Lower leg skin (tissue), 4 donors: Measurements from ENCODE around the gene RHOB. TPM values are rescaled to one million over a fixed set of nuclear protein-coding genes. Genes with fewer than 3 reads are reported as not detected.

ENCODE experiments used
- DNase-seq, 2 donors: peaks; one replicate each; pipeline ENCODE4 v3.0.0-alpha.2; 2019; ENCODE audit warnings: low spot score in 2 of 2
- H3K4me3 ChIP-seq: fragments of 200-600 bp; sonication (generic); 2 replicates; pipeline ENCODE4 v1.5.1; 2017; ENCODE audit warnings: mild to moderate bottlenecking, low read depth; ENCODE audit not compliant: poor library complexity, severe bottlenecking
- POLR2A ChIP-seq, 2 donors: fragments of 450-650 bp; IDR thresholded peaks; one replicate each; pipeline ENCODE4 v1.6.1; 2016 to 2017; ENCODE audit warnings: antibody characterized with exemption in 2 of 2, mild to moderate bottlenecking in 1 of 2, moderate library complexity in 1 of 2
- WGBS, 2 donors: methylation state at CpG; one replicate each; pipeline ENCODE4 v1.1.5; 2018; 5-methylcytosine and 5-hydroxymethylcytosine counted together
- intact Hi-C: fragments of 100-400 bp; cut with DNase I; formaldehyde crosslinking; loops from one replicate; pipeline ENCODE4 v1.15.0; 2023; ENCODE audit warnings: low total_unique reads
- total RNA-seq, 4 donors: library from RNA; depleted of rRNA; stranded (reverse); fragments of >200 nt; gene quantifications; one replicate each; pipeline ENCODE4 v1.1.0, GENCODE V29; 2016
- TF ChIP-seq, protein P1 (sequence below), 3 donors: fragments of 450-650 bp; IDR thresholded peaks; one replicate each; pipeline ENCODE4 v1.5.1; 2016; ENCODE audit warnings: antibody characterized with exemption in 3 of 3, mild to moderate bottlenecking in 3 of 3, moderate library complexity in 2 of 3

The RHOB gene
- total RNA-seq, 4 donors from 2014 or later: 569 to 894 (median 709) TPM

DNA sequence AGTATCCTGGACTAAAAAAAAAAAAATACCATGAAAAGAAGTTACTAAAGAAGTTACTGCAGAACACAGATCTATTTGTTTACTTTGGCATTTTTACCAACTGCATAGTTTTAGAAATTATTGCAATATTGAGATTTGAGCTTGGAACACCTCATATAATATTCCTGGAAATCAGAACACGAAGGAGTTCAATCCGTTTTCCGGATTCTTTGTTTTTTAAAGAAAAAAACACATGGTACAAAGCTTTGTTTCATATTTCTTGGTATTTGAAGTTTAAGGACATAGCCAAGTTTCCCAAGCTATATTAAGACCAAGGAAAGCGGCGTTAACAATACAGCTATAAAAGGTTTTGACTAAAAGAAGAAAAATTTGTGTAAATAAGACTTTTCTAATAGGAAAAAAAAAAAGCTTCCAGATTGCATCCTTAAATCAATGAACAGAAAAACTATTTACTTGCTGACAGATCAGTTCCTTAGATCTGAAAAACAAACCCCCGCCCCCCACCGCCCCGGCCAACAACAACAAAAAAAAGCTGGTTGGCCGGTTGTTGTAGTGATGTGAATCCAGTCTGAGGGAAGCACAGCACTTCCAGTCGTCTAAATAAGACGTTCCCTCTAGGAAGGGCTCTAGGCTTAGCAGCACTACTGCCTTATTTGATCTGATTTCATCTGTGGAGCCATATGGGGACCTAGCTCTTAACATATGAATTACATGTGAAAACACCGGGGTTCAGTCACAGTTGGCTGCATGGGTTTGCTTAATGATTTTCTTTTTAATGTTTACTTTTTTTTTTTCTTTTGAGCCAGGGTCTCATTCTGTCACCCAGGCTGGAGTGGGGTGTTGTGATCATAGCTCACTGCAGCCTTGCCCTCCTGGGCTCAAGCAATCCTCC, 2.5 kb upstream of the RHOB start:
- TF ChIP-seq POLR2A (IDR thresholded peaks at IDR 0.05): no peak
- peak in 1 of 2 donors; percentile 61 for DNase-seq
- intact Hi-C loops: loop anchor here (10.0 kb wide), 1 partner anchor 200 kb away; no protein-coding TSS in a partner anchor
- WGBS, 2 donors: 16 to 25% methylated on average over 12 of the region's 12 CpGs
- H3K4me3 ChIP-seq: no peak overlapping the region

DNA sequence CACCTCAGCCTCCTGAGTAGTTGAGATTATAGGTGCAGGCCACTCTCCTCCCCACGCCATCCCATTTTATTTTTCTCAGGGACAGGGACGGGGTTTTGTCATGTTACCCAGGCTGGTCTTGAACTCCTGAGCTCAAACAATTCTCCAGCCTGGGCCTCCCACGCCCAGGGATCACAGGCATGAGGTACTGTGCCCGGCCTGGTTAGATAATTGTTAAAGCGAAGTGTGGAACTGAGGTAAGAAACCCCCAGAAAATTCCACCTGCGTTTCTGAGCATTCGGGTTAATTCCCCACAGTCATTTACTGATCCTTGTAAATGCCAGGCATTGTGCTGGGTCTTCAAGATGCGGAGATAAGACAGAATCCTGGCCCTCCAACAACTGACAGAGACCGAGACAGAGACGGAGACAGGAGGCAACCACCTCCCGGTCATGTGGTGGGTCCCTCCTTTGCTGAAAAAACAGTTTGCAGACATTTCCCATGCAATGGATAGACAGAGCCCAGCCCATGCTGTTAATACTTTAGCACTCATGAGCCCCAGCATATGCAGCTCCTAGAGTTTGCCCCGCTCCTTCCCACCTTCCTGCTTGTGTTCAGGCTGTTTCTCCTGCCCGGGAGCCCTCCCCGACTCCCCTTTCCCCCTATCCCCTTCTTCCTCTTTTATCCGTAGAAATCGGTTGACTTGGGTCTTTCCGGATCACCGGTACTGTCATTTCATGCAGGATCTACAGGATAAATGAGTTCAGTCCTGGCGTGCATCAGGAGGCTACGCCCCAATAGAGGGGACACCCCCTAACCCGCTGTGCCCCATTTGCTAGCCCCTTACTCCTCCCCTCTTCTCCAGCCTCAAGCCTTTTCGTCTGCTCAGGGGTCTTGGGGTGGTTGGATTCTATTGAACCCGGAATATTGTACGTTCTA, 1.6 kb upstream of the RHOB start:
- TF ChIP-seq, protein P1, sequence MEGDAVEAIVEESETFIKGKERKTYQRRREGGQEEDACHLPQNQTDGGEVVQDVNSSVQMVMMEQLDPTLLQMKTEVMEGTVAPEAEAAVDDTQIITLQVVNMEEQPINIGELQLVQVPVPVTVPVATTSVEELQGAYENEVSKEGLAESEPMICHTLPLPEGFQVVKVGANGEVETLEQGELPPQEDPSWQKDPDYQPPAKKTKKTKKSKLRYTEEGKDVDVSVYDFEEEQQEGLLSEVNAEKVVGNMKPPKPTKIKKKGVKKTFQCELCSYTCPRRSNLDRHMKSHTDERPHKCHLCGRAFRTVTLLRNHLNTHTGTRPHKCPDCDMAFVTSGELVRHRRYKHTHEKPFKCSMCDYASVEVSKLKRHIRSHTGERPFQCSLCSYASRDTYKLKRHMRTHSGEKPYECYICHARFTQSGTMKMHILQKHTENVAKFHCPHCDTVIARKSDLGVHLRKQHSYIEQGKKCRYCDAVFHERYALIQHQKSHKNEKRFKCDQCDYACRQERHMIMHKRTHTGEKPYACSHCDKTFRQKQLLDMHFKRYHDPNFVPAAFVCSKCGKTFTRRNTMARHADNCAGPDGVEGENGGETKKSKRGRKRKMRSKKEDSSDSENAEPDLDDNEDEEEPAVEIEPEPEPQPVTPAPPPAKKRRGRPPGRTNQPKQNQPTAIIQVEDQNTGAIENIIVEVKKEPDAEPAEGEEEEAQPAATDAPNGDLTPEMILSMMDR (IDR thresholded peaks at IDR 0.05): no peak
- no peak for TF ChIP-seq POLR2A (IDR thresholded peaks at IDR 0.05)
- H3K4me3 ChIP-seq: no peak overlapping the region
- intact Hi-C loops: loop anchor here (10.0 kb wide), 1 partner anchor 200 kb away; no protein-coding TSS in a partner anchor
- WGBS, 2 donors: 71 to 72% methylated on average over 24 of the region's 24 CpGs
- peak in 1 of 2 donors; percentile 86 for DNase-seq

DNA sequence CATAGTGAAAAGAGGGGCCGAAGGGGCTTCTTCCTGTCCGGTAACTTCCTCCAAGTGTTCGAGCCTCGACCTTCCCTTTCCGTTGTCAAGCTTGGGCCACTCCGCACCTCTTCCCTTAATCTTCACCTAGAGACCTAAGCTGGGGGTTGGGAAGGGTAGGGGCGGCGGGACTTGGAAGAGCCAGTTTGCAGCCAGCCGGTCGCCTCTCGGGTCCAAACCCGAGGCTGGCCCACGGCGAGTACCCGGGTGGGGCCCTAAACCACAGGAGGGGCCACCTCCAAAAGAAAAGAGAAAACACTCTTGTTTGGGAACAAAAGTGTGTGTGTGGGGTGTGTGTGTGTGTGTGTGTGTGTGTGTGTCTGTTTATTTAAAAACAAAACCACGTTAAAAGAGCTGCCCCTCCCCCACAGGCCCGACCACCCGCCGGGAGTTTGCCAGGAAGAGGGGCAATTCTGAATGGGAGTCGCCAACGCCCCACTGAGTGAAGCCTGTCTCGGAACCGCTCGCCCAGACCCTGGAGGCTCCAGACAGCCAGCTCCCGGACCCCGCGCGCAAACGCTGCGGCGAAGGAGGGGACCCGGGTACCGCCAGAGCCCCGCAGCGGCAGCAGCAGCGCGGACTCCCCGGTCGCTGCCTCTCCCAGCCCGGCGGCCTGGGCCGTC, 488 bp upstream of the RHOB start:
- intact Hi-C loops: loop anchor here (10.0 kb wide), 1 partner anchor 198 kb away; no protein-coding TSS in a partner anchor
- WGBS, 2 donors: 9 to 10% methylated on average over 24 to 35 of the region's 42 CpGs
- H3K4me3 ChIP-seq: peak overlapping the region; percentile 47
- TF ChIP-seq, protein P1 (IDR thresholded peaks at IDR 0.05): no peak
- no peak for TF ChIP-seq POLR2A (IDR thresholded peaks at IDR 0.05)
- DNase-seq: peak in 1 of 2 donors; percentile 86

DNA sequence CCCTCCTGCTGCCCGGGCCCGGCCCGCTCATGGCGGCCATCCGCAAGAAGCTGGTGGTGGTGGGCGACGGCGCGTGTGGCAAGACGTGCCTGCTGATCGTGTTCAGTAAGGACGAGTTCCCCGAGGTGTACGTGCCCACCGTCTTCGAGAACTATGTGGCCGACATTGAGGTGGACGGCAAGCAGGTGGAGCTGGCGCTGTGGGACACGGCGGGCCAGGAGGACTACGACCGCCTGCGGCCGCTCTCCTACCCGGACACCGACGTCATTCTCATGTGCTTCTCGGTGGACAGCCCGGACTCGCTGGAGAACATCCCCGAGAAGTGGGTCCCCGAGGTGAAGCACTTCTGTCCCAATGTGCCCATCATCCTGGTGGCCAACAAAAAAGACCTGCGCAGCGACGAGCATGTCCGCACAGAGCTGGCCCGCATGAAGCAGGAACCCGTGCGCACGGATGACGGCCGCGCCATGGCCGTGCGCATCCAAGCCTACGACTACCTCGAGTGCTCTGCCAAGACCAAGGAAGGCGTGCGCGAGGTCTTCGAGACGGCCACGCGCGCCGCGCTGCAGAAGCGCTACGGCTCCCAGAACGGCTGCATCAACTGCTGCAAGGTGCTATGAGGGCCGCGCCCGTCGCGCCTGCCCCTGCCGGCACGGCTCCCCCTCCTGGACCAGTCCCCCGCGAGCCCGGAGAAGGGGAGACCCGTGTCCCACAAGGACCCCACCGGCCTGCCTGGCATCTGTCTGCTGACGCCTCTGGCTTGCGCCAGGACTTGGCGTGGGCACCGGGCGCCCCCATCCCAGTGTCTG, 767 bp downstream of the RHOB start:
- DNase-seq: peak; percentile 48 to 89
- TF ChIP-seq POLR2A (IDR thresholded peaks at IDR 0.05): no peak
- TF ChIP-seq, protein P1 (IDR thresholded peaks at IDR 0.05): no peak
- WGBS, 2 donors: 0 to 6% methylated on average over 26 to 43 of the region's 78 CpGs
- intact Hi-C loops: loop anchor here (10.0 kb wide), 1 partner anchor 197 kb away; no protein-coding TSS in a partner anchor
- H3K4me3 ChIP-seq: peak overlapping the region; percentile 56

DNA sequence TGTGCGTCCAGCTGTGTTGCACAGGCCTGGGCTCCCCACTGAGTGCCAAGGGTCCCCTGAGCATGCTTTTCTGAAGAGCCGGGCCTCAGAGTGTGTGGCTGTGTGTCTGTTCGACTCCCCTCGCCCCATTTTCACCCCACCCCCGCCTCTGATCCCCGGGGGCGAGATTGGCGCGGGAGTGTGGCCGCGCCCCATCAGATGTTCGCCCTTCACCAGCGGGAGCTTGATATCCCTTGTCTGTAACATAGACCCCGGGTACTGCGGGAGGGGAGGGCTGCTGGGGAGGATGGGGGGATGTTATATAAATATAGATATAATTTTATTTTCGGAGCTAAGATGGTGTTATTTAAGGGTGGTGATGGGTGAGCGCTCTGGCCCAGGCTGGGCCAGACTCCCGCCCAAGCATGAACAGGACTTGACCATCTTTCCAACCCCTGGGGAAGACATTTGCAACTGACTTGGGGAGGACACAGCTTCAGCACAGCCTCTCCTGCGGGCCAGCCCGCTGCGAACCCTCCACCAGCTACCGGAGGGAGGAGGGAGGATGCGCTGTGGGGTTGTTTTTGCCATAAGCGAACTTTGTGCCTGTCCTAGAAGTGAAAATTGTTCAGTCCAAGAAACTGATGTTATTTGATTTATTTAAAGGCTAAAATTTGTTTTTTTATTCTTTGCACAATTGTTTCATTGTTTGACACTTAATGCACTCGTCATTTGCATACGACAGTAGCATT, 1.5 kb downstream of the RHOB start:
- 18 to 19% methylated on average over 26 of the region's 26 CpGs for WGBS, 2 donors
- DNase-seq: peak in 1 of 2 donors; percentile 83
- intact Hi-C loops: loop anchor here (10.0 kb wide), 1 partner anchor 196 kb away; no protein-coding TSS in a partner anchor
- H3K4me3 ChIP-seq: peak overlapping the region; percentile 56
- TF ChIP-seq, protein P1 (IDR thresholded peaks at IDR 0.05): no peak
- TF ChIP-seq POLR2A (IDR thresholded peaks at IDR 0.05): no peak
